Endothelial cell of umbilical vein (primary cell): ENCODE data around the gene GLTP. TPM values are rescaled to one million over a fixed set of nuclear protein-coding genes. Genes with fewer than 3 reads are reported as not detected.
A peak's percentile ranks its signal among the peaks of the same experiment; 100 is the strongest.
"Not testable (repeated sequence)": the region's sequence is repeated elsewhere in the genome, so short reads cannot be mapped to it uniquely, and the experiment has no call there.

Experiments used
- BruUV-seq: library from RNA; stranded (reverse); fragments of 400-500 nt; replicated peaks from 2 replicates; lab custom pipeline; 2021; lab: Mats Ljungman, UMichigan
- CTCF ChIA-PET: fragments of 300-600, 350-600 bp; sonication (Branson Sonifier 250); formaldehyde crosslinking; loops from one replicate; lab custom pipeline; 2021; ENCODE audit warnings: antibody characterized with exemption, inconsistent platforms; lab: Charles Lee
- POLR2A ChIA-PET: fragments of 300-600, 350-600 bp; sonication (Branson Sonifier 250); formaldehyde crosslinking; loops from one replicate; lab custom pipeline; 2021; ENCODE audit warnings: antibody characterized with exemption, inconsistent platforms; lab: Charles Lee
- DNase-seq: peaks from one replicate; pipeline ENCODE4 v3.0.0-alpha.2; 2011; ENCODE audit warnings: low read depth, low spot score
- FAIRE-seq: peaks from 2 replicates; lab custom pipeline; 2011; peaks lifted over from hg19 to GRCh38; lab: Jason Lieb, UNC
- H2AFZ ChIP-seq: 2 replicates; pipeline ENCODE4 v1.6.0; 2012; ENCODE audit warnings: low read depth, low read length, control low read depth, inconsistent platforms
- H3K27ac ChIP-seq: 2 replicates; pipeline ENCODE4 v1.5.1; 2011; ENCODE audit warnings: low read depth, mild to moderate bottlenecking, control low read depth, low read length, moderate library complexity; ENCODE audit not compliant: insufficient read depth
- H3K27me3 ChIP-seq, 2 experiments: 2 replicates each; pipeline versions ENCODE4 v1.6.0 to v1.6.1; 2011; ENCODE audit warnings: low read length in 2 of 2, mixed read lengths in 1 of 2; ENCODE audit not compliant: control insufficient read depth in 2 of 2, insufficient read depth in 2 of 2
- H3K36me3 ChIP-seq, 2 experiments: 2 replicates in 1 of 2; 3 replicates in 1 of 2; pipeline ENCODE4 v1.5.1; 2011; ENCODE audit warnings: low read length in 2 of 2, mild to moderate bottlenecking in 1 of 2, moderate library complexity in 1 of 2; ENCODE audit not compliant: control insufficient read depth in 2 of 2, insufficient read depth in 2 of 2; ENCODE audit errors: extremely low read depth in 1 of 2
- H3K4me1 ChIP-seq: 3 replicates; pipeline ENCODE4 v1.5.1; 2011; ENCODE audit warnings: mild to moderate bottlenecking, low read length; ENCODE audit not compliant: control insufficient read depth, insufficient read depth; ENCODE audit errors: extremely low read depth
- H3K4me2 ChIP-seq: 2 replicates; pipeline ENCODE4 v1.6.1; 2011; ENCODE audit warnings: low read length, control low read depth, mixed read lengths; ENCODE audit not compliant: insufficient read depth
- H3K4me3 ChIP-seq, 3 experiments: fragments of 200-600 bp in 1 of 3; sonication (generic), shearing (Covaris generic) in 1 of 3; replicated peaks in 1 of 3; 2 replicates each; pipeline ENCODE4 v1.5.1; 2011 to 2016; ENCODE audit warnings: control low read depth in 3 of 3, low read length in 3 of 3, mild to moderate bottlenecking in 2 of 3, inconsistent platforms in 1 of 3, low read depth in 1 of 3, moderate library complexity in 1 of 3; ENCODE audit not compliant: insufficient read depth in 1 of 3
- H3K79me2 ChIP-seq: 2 replicates; pipeline ENCODE4 v1.6.0; 2012; ENCODE audit warnings: low read length, inconsistent platforms; ENCODE audit not compliant: control insufficient read depth, insufficient read depth
- H3K9ac ChIP-seq: replicated peaks from 2 replicates; pipeline ENCODE3; 2011; ENCODE audit warnings: low read length, control low read depth; ENCODE audit not compliant: insufficient read depth; ENCODE audit errors: extremely low read depth
- H3K9me1 ChIP-seq: replicated peaks from 3 replicates; pipeline ENCODE4 v1.6.0; 2011; ENCODE audit warnings: mild to moderate bottlenecking, low read length; ENCODE audit not compliant: control insufficient read depth, insufficient read depth; ENCODE audit errors: extremely low read depth
- H3K9me3 ChIP-seq: replicated peaks from 2 replicates; pipeline ENCODE4 v1.5.1; 2012; ENCODE audit warnings: low read length, inconsistent platforms; ENCODE audit not compliant: control insufficient read depth, insufficient read depth
- H4K20me1 ChIP-seq: replicated peaks from 2 replicates; pipeline ENCODE3; 2011; ENCODE audit warnings: mild to moderate bottlenecking, low read length; ENCODE audit not compliant: control insufficient read depth, insufficient read depth; ENCODE audit errors: extremely low read depth
- GATA2 ChIP-seq: IDR thresholded peaks from 2 replicates; pipeline ENCODE4 v1.7.0; 2011; ENCODE audit warnings: low read depth, mild to moderate bottlenecking, moderate library complexity, mixed read lengths, low read length; ENCODE audit not compliant: insufficient read length, insufficient read depth
- MYC ChIP-seq: IDR thresholded peaks from one replicate; pipeline ENCODE4 v1.6.1; 2011; ENCODE audit warnings: mild to moderate bottlenecking, low read depth, low read length
- POLR2A ChIP-seq: IDR thresholded peaks from 2 replicates; pipeline ENCODE4 v1.6.1; 2012; ENCODE audit warnings: low read depth, mild to moderate bottlenecking, control low read depth, low read length
- POLR2AphosphoS5 ChIP-seq: IDR thresholded peaks from 2 replicates; pipeline ENCODE4 v1.6.1; 2012; ENCODE audit warnings: low read depth, mild to moderate bottlenecking, control low read depth, low read length, moderate library complexity; ENCODE audit not compliant: insufficient read depth
- dilution Hi-C: fragments of 300-500 bp; cut with MboI; formaldehyde crosslinking; loops from one replicate; pipeline ENCODE4 v1.15.0; 2019; ENCODE audit warnings: low sequenced_read_pairs; ENCODE audit not compliant: extremely low pct_ligation_motif_present
- intact Hi-C: fragments of 100-400 bp; cut with micrococcal nuclease; formaldehyde crosslinking; loops from one replicate; pipeline ENCODE4 v1.10.0; 2022
- polyA plus RNA-seq, 4 experiments: library from polyadenylated mRNA; depleted of rRNA in 3 of 4; stranded (reverse) in 3 of 4; unstranded in 1 of 4; fragments of >200 nt; gene quantifications; 2 replicates each; pipeline versions ENCODE4 v1.2.1 to v1.2.3, GENCODE V29; 2011 to 2012; ENCODE audit warnings: missing spikeins in 1 of 4
- total RNA-seq: library from RNA; stranded (reverse); gene quantifications from 2 replicates; pipeline ENCODE4 v1.2.3, GENCODE V29; 2021
- TF ChIP-seq, protein P1 (sequence below), 2 donors: IDR thresholded peaks; 1 replicate in 1 of 2; 2 replicates in 1 of 2; pipeline ENCODE4 v1.5.1; 2011; ENCODE audit warnings: low read length in 2 of 2, mild to moderate bottlenecking in 2 of 2, moderate library complexity in 2 of 2, control low read depth in 1 of 2, inconsistent platforms in 1 of 2, low read depth in 1 of 2; ENCODE audit not compliant: insufficient read depth in 1 of 2; ENCODE audit errors: extremely low read depth in 1 of 2

The GLTP gene
- total and polyA plus RNA-seq, 2 donors (not counting 3 experiments of a cell fraction or from before 2014, with no cell fraction given): 21.5 to 46.6 TPM

- H3K4me1 ChIP-seq: peaks cover 8% of the 10 kb centered on the region
- peak; percentile 93 for DNase-seq
- no peaks in the 10 kb centered on the region for H3K27me3 ChIP-seq
- no peaks in the 10 kb centered on the region for H3K9me3 ChIP-seq
- FAIRE-seq: peak; percentile 98
- peak within 1 kb of the TSS; percentile 88 for H3K4me2 ChIP-seq
- peaks cover 12 to 13% of the 10 kb centered on the region in 2 experiments for H3K36me3 ChIP-seq
- H3K79me2 ChIP-seq: peaks cover 19% of the 10 kb centered on the region
- peak within 1 kb of the TSS; percentile 24 to 86 (median 72) for H3K4me3 ChIP-seq
- ChIA-PET CTCF (interaction anchor here (0.9 to 3.7 kb wide), 9 partner anchors 10 to 64 kb away, joined by 3 to 20 read pairs (median 5); no protein-coding TSS in a partner anchor), POLR2A (interaction anchor here (0.6 to 1.2 kb wide), 2 partner anchors 11 to 156 kb away, joined by 3 read pairs; no protein-coding TSS in a partner anchor)
- dilution Hi-C loops (no loop called here), intact Hi-C loops (loop anchor here (1.0 to 2.0 kb wide), 4 partner anchors 12 to 47 kb away; partner anchors contain the start of gene GLTP)
- H3K9me1 ChIP-seq: no peaks in the 10 kb centered on the region
- TSS peak; percentile 40 for BruUV-seq
- no peaks in the 10 kb centered on the region for H4K20me1 ChIP-seq
- peak within 1 kb of the TSS; percentile 69 for H2AFZ ChIP-seq
- H3K9ac ChIP-seq: peak within 1 kb of the TSS; percentile 76
- peak within 1 kb of the TSS; percentile 22 for H3K27ac ChIP-seq
- TF ChIP-seq POLR2AphosphoS5 (peak; percentile 80), MYC (peak; percentile 57), POLR2A (peak; percentile 50), GATA2 (no peak)
- TF ChIP-seq, protein P1, sequence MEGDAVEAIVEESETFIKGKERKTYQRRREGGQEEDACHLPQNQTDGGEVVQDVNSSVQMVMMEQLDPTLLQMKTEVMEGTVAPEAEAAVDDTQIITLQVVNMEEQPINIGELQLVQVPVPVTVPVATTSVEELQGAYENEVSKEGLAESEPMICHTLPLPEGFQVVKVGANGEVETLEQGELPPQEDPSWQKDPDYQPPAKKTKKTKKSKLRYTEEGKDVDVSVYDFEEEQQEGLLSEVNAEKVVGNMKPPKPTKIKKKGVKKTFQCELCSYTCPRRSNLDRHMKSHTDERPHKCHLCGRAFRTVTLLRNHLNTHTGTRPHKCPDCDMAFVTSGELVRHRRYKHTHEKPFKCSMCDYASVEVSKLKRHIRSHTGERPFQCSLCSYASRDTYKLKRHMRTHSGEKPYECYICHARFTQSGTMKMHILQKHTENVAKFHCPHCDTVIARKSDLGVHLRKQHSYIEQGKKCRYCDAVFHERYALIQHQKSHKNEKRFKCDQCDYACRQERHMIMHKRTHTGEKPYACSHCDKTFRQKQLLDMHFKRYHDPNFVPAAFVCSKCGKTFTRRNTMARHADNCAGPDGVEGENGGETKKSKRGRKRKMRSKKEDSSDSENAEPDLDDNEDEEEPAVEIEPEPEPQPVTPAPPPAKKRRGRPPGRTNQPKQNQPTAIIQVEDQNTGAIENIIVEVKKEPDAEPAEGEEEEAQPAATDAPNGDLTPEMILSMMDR (IDR thresholded peaks at IDR 0.05; ENCODE audit: extremely low read depth in 1 of 2, insufficient read depth in 1 of 2, low read depth in 1 of 2, low read length in 2 of 2): peak; percentile 27 to 45
These were observed 19.7 kb upstream of the GLTP start, which contains the start of gene TCHP for GRCh38 chr12:109899783-109900751. Gene TCHP (plus strand): TSS chr12:109900274. CDS start chr12:109903027, 2,753 bp downstream.

DNA sequence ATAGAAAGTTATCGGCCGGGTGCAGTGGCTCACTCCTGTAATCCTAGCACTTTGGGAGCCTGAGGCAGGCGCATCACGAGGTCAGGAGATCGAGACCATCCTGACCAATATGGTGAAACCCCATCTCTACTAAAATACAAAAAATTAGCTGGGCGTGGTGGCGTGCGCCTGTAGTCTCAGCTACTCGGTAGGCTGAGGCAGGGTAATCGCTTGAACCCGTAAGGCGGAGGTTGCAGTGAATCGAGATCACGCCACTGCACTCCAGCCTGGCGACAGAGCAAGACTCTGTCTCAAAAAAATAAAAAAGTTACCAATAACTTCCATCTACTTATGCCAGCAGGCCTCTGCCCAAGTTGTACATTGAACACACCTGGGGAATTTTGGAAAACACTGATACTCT is 19.0 kb upstream of the GLTP start:
- H4K20me1 ChIP-seq, intact Hi-C loops, DNase-seq, dilution Hi-C loops, H3K9me1 ChIP-seq, POLR2A ChIA-PET, BruUV-seq, H3K9me3 ChIP-seq, H3K27me3 ChIP-seq, FAIRE-seq, H3K4me1 ChIP-seq: not testable (repeated sequence)
- CTCF ChIA-PET: interaction anchor here (1.5 to 2.6 kb wide), 3 partner anchors 31 to 46 kb away, joined by 3 to 18 read pairs (median 6); no protein-coding TSS in a partner anchor
- H3K79me2 ChIP-seq: peaks cover 19% of the 10 kb centered on the region
- peak overlapping the region in 1 of 3 experiments; percentile 86 for H3K4me3 ChIP-seq
- H3K27ac ChIP-seq: peak overlapping the region; percentile 22
- H2AFZ ChIP-seq: peak overlapping the region; percentile 69
- H3K4me2 ChIP-seq: peak overlapping the region; percentile 40
- peak overlapping the region; percentile 76 for H3K9ac ChIP-seq
- peaks cover 5 to 11% of the 10 kb centered on the region in 2 experiments for H3K36me3 ChIP-seq
